NCI-H2171 treated with DMSO at 0.1 percent for 48 hours (cell line): Measurements from ENCODE around the gene MGST3.
"Not testable (repeated sequence)": the region's sequence is repeated elsewhere in the genome, so short reads cannot be mapped to it uniquely, and the experiment has no call there.

Experiments used
- DNase-seq: peaks from one replicate; lab custom pipeline; 2025; lab: John Stamatoyannopoulos, UW

The MGST3 gene

GRCh38 chr1:165630629-165631341, at the start of gene MGST3:
TSS of gene MGST3 (plus strand) at chr1:165631234. CDS start at chr1:165649848, 18,614 bp downstream.
- peak; percentile 95 for DNase-seq

GRCh38 chr1:165581926-165582325, 49.1 kb upstream of the MGST3 start:
- DNase-seq = no peak

DNA sequence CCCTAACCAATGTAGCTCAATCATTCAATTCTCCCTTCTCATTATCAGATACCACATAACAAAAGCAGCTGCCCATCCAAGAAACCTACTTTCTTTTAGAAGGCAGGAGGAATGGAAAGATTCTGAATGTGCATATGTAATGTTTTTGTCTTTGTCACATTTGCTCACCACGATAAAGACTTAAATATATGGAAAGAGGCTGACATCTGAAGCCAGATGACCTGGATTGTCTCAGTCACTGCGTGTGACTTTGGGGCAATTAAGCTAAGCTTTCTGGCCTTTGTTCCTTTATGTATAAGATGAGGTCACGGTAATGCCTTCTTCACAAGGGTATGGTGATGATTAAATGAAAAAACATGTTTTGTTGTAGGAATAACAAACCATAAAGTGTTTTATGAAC, 44.6 kb upstream of the MGST3 start:
- DNase-seq = no peak

DNA sequence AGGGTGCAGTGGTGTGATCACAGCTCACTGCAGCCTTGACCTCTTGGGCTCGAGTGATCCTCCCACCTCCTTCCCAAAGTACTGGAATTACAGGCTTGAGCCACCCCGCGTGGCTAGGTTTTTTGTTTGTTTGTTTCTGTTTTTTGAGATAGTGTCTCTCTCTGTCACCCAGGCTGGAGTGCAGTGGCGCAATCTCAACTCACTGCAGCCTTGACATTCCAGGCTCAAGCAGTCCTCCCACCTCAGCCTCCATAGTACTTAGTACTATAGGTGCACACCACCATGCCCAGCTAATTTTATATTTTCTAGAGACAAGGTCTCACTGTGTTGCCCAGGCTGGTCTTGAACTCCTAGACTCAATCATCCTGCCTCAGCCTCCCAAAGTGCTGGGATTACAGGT, 39.6 kb upstream of the MGST3 start:
- not testable (repeated sequence) for DNase-seq

GRCh38 chr1:165592945-165593823, 37.9 kb upstream of the MGST3 start:
- peak; percentile 65 for DNase-seq

GRCh38 chr1:165595246-165595938, 35.6 kb upstream of the MGST3 start:
- DNase-seq = no peak

DNA sequence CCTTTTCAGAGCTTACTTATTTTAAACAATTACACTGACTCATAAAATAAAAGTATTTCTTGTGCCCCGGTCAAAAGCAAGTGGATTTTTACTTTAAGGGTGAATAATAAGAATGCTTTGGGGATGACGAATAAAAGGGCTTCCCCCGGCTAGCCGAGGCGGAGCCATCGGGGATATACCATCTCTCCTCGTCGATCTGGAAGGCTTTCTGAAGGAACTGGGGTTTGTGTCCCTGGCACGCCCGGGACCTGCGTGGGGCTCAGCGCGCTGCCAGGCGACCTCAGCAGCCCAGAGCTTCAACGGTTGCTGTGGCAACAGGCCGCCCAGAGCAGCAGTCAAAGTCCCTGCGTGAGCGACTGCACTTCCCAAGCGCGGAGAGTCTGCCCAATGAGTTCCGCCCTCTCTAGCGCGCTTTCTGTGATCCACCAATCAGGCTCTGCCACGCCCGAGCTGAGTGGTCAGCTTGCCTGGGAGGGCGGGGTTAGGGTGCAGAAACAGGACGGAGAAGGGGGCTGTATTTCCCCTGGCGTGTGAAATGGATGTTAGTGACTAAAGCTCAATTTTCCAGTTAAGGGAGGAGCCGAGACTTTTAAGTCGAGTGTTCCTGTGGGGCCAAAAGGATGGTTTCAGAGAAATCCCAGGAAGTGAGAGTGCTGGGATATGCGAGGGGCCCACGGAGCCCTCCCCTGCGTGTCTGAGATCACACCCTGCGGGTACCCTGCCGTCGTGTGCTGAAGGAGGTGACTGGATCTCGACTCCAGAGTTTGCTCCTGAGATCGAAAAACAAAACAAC, 33.0 kb upstream of the MGST3 start:
- DNase-seq = peak; percentile 95

DNA sequence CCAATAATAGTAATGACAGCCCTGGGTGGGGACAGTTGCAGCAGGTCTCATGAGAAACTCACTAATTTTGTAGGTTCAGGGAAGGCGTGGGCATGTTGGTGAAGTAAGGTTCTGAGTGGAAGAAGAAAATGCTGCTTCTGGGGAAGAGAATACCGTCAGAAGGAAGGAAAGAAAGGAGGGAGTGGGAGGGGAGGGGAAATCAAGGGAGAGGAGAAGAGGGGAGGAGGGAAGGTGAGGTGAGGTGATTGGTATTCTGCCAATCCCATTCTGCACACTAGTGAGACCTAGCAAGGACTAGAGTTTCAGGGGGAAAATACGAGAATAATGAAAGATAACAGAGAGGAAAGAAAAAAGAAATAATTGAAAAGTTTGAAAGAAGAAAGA, 32.4 kb upstream of the MGST3 start:
- peak; percentile 7 for DNase-seq

GRCh38 chr1:165600793-165601192, 30.2 kb upstream of the MGST3 start:
- DNase-seq = no peak

DNA sequence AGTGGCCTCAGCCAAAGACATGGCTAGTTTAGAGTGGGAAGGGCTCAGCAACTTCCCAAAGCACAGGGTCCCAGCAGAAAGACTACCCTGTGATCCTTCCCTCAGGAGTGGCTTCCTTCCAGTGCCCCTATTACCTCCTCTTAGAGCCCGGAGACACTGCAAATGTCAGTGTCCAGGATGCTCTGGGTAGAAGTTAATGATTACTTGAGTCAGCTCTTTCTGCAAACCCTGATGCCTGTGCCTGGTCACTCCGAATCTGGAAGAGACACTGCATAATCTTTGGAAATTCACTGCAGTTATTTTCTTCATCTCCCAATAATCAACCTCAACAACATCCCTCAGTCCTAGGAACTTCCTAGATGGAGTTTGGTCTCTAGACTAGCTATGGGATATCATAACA, 27.2 kb upstream of the MGST3 start:
- DNase-seq = no peak

- DNase-seq = no peak
These were observed 25.8 kb upstream of the MGST3 start for GRCh38 chr1:165605246-165605645.

DNA sequence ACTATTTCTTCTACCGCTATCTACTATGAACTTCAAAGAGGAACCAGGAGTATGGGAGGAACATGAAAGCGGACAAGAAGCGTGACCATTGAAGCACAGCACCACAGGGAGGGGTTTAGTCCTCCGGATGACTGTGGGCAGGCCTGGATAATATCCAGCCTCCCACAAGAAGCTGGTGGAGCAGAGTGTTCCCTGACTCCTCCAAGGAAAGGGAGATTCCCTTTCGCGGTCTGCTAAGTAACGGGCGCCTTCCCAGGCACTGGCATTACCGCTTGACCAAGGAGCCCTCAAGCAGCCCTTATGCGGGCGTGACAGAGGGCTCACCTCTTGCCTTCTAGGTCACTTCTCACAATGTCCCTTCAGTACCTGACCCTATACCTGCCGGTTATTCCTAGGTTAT, 24.4 kb upstream of the MGST3 start:
- DNase-seq = not testable (repeated sequence)

GRCh38 chr1:165610866-165611265, 20.2 kb upstream of the MGST3 start:
- no peak for DNase-seq

DNA sequence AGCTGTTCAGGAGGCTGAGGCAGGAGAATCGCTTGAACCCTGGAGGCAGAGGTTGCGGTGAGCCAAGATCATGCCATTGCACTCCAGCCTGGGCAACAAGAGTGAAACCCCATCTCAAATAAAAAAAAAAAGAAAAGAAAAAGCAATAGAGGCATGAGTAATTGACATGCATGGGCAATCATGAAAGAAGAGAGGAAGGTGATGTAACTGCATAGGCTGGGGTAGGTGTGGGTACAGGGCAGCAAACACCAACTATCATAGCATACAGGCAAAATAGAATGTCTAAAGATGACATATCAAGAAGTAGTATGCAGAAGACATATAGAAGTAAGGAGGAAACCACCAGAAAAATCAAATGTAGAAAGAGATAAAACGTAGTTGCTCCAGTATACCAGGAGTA, 19.0 kb upstream of the MGST3 start:
- no peak for DNase-seq

DNA sequence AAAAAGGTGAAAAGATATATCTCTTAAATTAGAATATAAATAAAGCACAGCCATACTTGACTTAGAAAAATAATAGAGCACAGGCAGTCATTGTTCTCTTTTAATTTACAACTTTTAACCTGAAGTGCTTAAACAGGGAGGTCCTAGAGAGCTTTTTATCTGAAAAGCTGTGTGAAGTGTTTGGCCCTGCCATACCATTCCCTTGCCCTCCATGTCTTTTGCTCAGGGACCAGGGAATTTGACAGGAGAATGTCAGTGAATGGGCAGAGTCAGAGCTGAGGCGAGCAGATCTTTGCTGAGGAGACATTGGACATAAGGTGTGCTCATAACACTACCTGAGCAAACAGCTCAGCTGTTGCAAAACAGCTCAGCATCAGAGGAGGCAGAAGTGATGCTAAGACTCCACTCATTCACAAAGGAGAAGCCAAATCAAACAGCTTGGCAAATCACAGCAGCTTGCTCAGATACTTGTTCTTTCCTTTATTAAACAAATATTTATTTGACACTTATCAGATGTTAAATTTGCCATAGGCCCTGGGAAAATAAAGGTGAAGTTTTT, 14.9 kb upstream of the MGST3 start:
- no peak for DNase-seq

DNA sequence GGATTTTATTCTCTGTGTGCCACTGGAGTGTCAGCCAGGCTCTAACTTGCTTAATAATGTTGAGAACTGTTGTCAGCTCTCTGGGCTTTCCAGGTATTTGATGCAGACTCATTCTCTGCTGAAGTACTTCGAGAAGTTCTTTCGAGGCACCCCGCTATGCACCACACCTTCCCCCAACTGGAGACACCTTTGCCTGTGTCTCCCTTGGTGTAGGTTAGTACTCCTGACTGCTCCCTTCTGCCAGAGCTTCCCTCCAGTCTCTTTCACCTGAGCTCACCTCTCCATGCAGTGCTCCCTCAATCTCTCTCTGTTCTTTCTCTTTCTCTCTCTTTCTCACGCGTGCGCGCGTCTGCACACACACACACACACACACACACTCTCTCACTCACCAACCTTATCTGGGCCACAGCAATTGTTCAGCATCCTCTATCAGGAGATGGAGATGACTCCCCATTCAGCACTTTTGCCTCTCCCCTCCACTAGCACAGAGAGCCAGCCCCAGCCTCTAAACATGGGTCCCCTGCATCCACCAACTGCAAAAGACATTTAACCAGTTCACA, 14.0 kb upstream of the MGST3 start:
- DNase-seq = no peak

- DNase-seq = no peak
These were observed 11.3 kb upstream of the MGST3 start for GRCh38 chr1:165619647-165620151.

- no peak for DNase-seq
These were observed 7.4 kb upstream of the MGST3 start for GRCh38 chr1:165623624-165624023.

GRCh38 chr1:165624441-165624840, 6.6 kb upstream of the MGST3 start:
- no peak for DNase-seq

DNA sequence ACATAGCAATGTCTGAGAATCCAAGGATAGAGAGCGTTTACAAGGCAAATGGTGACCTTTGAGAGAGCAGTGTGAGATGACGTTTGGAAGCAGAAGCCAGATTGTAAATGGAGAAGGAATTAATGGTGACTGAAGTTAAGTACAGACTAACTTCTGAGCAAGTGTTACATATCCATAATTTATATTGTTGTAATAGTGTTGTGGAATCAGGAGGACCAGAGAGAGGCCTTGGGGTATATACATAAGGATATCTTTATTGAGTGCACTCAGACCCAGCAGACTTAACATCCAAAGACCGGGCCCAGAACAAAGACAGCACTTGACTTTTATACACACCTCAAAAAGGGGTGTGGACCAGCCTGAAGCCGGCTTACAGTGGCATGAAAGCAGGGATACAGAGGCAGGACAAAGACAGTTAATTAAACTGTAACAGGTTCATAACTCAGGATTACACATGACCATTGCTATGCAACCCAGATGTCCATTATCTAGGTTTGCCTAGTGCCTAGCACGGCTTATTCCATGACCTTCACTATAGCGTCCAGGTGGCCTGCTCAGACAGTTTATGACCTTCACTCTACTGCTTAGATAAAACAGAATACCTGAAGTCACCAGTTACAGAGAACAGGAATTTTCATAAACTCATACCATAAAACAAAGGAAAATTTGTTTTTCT, 2.7 kb upstream of the MGST3 start:
- no peak for DNase-seq
